Left kidney (tissue), 2 donors: ENCODE measurements around the gene LHFPL4. TPM values are rescaled to one million over a fixed set of nuclear protein-coding genes. Genes with fewer than 3 reads are reported as not detected.
"Not testable (repeated sequence)": the region's sequence is repeated elsewhere in the genome, so short reads cannot be mapped to it uniquely, and the experiment has no call there.

Experiments used
- DNase-seq: peaks from one replicate; pipeline ENCODE4 v3.0.0-alpha.2; 2013
- polyA plus RNA-seq: library from polyadenylated mRNA; unstranded; fragments of 120-200 nt; gene quantifications from one replicate; pipeline ENCODE4 v1.2.1, GENCODE V29; 2013; ENCODE audit not compliant: insufficient read length

Gene LHFPL4
- polyA plus RNA-seq, 1 donor = 0.05 TPM

DNA sequence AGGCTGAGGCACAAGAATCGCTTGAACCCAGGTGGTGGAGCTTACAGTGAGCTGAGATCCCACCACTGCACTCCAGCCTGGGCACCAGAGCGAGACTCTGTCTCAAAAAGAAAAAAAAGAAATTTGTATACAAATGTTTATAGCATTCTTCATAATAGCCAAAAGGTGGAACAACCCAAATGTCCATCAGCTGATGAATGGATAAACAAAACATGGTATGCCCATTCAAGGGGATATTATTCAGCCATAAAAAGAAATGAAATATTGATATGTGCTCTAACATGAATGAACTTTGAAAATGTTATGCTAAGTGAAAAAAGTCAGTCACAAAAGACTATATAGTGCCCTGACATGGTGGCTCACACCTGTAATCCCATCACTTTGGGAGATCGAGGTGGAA, 11.4 kb downstream of the LHFPL4 start:
- no peak for DNase-seq

DNA sequence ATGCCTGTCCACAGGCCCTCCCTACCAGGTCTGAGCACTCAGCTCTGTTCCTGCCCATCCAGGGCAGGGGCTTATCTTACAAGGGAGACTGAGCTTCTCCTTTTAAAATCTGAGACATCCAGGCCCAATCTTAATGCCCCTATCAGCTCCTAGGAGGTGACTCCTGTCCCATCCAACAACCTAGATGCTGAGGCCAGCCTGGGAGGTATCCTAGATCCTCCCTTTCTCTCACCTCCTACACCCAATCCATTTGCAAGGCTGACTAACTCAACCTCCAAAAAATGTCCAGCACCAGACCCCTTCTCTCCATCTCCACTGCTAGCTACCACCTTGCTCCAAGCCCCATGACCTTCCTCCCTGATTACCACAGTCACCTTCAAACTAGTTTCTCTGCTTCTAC, 17.4 kb downstream of the LHFPL4 start:
- DNase-seq = no peak

DNA sequence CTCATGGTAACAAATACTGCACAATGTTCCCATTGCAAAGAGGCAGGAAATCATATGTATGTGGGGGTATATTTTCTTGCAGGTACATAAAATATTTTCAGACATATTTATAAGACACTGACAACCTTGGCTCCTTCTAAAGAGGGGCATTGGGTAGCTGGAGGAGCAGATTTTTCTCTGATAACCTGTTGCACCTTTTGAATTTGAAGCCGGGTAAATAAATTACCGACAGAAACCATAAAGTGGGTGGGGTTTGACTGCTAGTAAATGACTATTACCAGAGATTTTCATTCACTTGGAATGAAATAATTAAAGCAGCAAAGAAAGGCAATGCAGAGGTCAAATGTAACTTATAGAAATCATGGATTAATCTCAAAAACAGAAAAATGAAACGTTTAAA, 19.2 kb downstream of the LHFPL4 start:
- DNase-seq = no peak

DNA sequence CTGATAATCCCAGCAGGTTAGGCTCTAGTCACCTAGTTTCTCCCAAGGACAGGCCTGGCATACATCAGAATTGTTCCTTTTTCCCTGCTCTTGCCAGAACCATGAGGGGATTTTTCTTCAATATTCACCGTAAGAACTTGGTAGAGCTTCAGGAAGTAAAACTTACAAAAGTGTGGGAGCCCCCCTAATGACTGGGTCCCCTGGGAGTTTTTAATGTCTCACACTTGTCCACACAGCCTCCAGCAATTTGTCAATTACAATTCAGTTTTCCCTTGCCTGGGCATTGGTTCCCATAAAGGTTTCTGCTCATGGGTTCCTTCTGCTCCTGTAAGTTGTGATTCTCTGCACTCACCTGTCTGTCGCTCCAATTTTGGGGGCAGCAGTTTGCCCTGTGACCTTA, 28.5 kb downstream of the LHFPL4 start:
- no peak for DNase-seq

DNA sequence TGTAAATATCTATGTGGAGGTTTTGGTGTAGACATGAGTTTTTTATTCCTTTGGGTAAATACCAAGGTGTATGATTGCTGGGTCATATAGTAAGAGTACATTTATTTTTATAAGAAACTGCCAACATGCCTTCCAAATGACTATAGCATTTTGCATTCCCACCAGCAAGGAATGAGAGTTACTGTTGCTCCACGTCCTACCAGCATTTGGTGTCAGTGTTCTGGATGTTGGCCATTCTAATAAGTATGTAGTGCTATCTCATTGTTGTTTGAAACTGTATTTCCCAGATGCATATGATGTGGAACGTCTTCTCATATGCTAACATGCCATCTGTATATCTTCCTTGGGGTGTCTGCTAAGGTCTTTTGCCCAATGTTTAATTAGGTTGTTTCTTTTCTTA, 38.7 kb downstream of the LHFPL4 start:
- DNase-seq = no peak

DNA sequence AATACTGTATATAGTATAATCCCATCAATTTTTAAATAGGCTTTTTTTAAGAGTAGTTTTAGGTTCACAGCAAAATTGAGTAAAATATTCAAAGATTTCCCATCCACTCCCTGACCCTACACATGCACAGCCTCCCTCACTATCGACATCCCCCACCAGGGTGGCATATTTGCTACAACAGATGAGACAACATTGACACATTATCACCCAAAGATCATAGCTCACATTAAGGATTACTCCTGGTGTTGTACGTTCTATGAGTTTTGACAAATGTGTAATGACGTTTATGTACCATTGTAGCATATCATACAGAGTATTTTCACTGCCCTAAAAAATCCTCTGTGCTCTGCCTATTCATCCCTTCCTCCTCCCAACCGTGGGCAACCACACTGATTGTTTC, 39.3 kb downstream of the LHFPL4 start:
- DNase-seq = no peak

DNA sequence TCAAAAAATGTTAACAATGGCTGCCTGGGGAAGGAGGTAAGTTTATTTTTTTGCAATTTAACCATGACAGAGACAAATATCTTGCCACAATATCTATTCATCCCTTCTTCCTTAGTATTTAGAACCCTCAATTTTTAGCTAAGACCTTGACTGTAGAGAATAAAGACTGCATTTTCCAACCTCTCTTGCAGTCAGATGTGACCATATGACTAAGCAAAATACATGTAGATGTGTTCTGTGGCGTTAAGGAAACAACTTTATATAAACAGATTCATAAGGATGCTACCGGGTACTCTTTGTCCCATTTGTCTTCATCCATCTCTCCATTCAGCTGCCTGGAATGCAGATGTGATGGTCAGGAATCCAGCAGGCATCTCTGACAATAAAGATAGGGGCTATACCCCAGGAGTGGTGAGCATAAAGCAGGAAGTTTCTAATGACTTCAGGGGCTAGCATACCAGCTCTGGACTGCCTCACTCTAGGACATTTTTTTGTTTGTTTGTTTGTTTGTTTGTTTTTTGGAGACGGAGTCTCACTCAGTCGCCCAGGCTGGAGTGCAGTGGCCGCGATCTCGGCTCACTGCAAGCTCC, 41.1 kb downstream of the LHFPL4 start:
- DNase-seq = no peak

DNA sequence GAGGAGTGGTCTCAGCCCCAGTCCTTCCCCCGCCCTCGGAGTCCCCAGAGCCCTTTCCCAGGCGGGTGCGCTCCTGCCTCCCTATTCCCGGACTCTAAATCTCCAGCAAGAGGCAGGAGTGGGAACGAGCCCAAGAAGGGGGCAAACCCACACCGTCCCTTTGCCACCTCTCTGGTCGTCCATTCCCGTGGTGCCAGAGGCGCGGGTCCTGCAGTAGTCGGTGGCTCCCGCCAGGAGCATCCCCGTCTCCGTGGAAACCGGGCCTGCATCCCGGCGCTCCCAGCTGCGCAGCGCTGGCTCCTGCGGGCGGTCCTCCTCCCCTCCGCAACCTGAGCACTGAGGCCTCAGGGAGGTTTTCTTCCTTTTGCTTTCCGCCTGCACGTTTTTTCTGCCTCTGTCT, 44.8 kb downstream of the LHFPL4 start:
- DNase-seq = no peak

DNA sequence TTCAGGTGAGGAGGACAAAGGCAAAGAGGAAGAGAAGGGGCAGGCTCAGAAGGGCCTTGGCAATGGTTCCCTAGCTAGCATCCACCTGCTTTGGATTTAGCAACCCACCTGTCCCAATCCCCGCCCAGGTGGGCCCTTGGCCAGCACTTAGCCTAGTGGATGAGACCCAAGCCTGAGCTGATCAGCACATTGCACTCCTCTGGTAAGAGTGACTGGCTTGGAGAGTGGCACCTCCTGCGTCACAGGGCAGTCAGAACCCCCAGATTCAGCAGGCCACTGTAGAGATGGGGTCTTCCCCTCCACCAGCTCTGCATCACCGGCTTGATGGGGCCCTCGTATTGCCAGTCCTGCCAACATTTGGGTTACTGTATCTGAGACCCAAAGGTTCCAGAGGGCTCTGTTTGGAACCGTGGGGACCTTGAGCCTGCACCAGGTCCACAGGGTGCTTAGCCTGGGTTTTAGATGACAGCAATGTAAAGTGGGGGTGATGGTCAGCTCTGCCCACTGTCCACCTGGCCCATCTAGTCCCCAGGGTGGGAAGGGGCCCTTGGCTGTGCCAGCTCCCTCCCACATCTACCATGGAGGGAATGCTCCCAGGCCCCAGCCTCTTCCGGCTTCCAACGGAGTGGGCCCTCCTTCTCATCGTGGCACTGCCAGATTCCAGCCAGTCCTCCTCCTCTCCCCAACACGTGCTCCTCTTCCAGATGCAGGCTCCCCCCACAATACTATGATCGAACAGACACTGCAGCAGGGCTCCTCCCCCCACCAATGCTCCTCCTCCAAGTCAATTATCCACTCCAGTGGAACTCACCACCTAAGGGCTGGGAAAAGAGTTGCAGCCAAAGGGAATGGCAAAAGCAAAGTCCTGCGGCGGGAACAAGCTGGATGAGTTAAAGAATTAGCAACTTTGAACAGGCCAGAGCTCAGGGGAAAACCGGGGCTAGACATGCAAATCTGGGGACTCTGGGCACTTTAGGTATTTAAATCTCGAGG, 45.7 kb downstream of the LHFPL4 start:
- no peak for DNase-seq

DNA sequence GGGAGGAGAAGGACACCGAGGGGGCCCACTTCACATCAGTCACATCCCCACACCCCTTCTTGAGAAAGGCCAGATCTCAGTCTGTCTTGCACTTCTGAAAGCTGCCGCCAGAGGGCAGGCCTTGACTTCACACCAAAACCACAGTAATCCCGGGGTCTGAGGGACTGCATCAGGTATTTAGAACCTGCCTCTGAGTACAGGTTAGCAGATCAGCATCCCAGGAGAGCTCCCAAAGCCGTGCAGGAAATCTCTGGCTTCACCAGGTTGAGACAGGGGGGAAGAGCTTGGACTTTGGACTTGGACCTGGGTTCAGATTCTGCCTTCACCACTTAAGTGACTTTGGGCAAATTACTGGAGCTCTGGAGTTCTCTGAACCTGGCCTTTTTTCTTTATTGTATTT, 50.3 kb downstream of the LHFPL4 start:
- peak; percentile 71 for DNase-seq

DNA sequence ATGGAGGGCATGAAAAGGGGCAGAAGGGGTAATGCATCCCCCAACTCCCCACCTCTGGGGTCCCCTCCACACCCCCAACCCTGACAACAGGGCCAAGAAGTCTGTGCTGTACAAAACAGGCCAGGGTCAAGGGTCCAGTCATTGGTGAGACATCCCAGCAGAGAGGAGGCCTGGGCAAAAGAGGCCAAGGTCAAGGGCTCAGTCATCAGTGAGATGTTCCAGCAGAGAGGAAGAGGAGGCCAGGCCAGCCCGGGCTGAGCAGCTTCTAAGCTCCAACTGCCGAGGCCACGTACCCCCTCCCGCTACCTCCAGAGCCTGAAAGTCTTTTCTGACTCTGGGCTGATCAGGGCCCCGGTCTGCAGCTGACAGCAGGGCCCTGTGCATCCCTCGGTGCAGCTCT, 52.4 kb downstream of the LHFPL4 start:
- DNase-seq = no peak

DNA sequence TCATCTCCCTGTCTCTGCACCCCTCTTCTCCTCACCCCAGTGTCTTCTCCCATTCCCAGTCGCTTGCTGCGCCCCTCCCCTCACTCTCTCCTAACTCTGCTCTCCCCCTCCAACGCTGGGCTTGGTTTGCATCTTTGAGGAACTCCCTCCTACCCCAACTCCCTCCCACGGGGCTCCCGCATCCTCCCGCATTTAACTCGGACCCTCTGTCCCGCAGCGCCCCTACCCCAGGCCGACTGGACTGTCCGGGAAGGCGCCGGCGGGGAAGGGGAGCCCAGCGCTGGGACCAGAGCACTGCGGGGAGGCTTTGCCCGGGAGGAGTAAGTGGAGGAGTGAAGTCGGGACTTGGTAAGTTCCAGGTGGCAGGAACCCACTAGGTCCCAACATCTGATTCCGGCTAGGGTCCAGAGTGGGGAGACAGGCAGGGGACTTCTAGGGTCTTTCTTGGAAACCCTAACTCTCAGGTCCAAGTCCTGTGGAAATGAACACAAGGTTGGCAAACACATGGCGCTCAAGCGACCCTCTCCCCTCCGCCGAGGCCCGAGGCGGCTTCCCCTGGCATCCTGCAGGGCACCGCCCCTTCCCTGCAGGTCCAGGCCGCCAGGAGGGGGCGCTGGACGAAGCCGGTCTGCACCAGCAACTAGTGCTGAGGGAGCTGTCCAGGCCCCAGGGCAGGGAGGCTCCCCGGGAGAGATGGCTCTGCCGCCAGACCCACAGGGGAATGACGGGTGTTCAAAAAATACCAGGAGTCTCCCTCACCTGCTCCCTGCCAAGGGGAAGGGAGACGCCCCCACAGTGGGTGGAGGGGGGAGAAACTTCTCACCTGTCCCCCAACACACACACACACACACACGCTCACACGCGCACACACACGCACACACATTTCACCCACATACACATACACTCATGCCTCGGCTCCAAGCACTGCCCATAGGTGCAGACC, 53.2 kb downstream of the LHFPL4 start:
- peak; percentile 49 for DNase-seq

DNA sequence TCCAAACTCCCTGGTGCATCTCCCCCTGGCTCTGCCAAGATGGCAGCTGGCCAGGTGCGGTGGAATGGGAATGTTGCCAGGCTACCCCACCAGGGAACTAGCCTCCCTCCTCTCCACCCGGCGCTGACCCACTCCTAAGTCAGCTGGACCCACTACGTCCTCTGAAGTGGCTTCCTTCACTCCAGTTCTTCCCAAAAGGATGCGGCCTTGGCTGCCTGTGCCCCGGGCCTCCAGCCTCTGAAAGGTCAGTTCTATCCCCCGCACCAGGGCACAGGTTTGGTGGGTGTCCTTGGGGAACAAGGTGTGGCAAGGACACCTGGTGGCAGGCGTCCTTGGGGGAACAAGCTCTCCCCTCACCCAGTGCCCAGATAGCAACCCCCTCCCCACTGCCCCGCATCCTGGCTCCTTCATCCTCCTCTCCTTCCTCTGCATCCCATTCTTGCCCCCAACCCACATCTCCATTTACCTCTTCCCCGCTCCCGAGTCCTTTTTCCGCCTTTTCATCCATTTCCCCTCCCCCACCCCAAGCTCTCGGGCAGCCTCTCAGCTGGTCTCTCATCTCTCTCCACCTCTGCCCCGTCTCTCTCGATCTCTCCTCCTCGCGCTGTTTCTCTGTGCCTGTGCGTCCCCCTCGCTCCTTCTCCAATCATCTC, 54.0 kb downstream of the LHFPL4 start:
- no peak for DNase-seq

DNA sequence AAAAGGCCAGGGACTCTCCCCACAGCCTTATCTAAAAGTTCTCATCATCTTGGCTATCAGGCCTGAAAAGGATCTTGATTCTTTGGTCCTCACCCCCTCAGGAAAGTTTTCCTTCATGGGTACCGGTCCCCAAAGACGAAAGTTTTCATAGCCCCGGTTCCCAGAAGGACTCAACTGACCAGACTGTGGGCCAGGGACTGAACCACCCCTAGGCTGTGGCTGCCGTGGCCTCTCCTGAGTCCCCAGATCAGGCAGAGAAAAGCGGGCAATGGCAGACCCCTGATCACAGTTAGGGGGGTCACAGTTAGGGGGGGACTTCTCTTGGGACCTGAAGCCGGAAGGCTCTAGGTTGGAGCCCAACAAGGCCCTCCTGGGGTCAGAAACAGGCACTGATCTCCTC, 54.8 kb downstream of the LHFPL4 start:
- DNase-seq = no peak

DNA sequence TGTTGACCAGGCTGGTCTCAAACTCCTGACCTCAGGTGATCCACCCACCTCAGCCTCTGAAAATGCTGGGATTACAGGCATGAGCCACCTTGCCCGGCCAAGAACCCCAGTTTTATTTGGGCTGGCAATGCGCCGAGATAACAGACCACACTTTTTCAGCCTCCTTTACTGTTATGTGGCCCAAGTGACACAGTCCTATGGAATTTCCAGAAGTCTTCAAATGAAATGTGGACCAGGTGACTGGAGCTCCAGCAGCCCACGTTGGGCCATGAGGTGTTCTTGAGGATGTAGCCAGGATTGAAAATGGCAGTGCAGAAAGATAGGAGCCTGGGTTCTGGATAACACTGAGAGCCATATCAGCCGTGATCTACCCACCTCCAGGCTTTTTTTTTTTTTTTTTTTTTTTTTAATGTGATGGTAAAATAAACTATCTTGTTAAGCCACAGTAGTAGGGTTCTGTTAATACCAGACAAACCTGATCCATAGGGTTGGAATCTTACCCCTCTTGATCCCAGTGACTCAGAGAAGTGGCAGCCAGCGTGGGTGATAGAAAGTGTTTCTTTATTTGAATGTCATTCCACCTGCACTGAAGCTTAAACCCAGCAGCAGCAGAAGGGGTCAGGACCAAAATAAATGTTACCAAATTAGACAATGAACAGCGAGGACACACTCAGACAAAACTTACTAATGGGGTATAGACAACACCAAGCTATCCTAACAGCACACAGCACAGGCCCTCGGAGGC, 55.6 kb downstream of the LHFPL4 start:
- no peak for DNase-seq

DNA sequence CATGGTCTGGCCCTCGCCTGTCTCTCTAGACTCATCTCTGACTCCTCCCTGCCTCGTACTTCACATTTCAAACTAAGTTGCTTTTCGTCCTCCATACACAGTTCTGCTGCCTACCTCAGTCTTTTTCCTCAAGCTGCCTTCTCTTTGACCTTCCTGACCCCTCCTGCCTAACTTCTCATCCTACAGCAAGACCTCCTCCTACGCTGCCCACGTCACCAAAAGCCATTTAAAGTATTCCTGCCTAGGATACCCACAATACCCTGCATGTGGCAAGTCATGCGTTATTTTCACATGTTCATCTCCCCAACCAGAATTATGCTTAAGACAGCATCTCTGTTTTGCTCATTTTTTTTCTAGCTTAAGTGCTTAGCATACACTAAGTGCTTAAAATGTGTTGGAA, 56.7 kb downstream of the LHFPL4 start:
- DNase-seq = no peak

DNA sequence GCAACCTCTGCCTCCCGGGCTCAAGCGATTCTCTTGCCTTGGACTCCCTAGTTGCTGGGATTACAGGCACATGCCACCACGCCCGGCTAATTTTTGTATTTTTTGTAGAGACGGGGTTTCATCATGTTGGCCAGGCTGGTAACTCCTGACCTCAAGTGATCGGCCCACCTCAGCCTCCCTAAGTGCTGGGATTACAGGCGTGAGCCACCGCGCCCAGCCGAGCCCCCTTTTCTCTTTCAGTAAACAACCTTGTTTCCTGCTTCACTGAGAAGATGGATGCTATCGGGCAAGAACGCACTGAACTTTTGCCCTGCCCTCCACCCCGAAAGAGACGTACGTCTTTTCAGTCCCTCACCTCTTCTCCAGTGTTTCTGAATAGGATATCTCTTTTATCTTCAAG, 59.6 kb downstream of the LHFPL4 start:
- not testable (repeated sequence) for DNase-seq

DNA sequence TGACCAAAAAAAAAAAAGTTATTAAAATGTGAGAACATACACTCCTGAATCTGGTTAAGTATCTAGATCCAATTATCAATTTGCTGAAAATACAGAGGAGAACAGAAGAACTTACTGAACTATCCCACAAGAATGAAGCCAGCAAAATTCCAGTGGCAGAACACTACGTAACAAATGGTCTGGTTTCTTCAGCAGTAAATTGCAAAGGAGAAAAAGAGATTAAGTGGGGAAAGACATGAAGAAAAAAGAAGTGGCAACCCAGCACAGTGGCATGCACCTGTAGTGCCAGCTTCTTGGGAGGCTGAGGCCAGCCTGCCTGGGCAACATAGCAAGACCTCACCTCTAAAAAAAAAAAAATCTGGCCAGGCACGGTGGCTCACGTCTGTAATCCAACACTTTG, 62.1 kb downstream of the LHFPL4 start:
- no peak for DNase-seq

DNA sequence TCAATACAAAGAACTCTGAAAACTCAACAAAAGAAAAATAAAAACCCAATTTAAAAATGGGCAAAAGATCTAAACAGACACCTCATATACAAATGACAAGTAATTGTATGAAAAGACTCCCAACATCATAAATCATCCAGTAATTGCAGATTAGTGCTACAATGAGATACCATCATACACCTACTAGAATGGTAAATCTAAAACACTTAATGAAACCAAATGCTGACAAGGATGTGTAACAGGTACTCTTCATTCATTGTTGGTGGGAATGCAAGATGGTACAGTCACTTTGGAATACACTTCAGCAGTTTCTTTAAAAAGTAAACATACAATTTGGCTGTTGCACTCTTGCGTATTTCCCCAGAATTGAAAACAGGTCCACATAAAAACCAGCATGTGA, 68.4 kb downstream of the LHFPL4 start:
- DNase-seq = no peak

DNA sequence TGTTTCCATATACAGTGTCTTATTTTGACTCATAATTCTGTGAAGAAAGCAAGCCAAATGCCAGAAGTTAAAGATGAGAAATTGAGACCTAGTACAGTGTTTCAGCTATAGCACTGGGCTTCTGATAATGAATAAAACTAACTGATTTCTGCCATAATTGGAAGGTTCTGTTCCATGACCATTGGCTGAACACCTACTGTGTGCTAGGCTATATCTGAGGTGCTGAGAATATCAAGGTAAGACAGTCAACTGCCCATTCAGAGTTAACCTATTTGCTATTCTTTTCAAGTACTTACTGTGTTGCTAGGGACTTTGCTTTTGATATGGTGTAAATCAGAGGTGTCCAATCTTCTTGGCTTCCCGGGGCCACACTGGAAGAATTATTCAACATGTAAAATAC, 73.4 kb downstream of the LHFPL4 start:
- no peak for DNase-seq

DNA sequence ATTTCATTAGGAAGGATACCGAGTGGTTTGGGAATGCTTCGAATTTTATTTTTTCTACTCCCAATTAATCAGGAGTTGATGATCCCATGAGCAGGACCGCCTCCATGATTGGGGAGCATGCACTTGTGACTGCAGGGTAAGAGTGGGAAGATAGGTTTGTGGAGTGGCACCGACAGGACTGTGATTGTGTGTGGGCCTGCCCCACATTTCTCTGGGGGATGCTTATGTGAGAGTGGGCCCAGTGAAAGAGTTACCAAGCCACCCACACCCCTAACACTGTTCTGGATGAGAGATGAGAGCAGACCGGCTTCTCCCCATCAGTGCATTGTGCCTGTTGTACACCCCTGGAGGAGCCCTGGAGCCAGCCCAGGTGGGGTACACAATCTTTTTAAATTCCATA, 76.7 kb downstream of the LHFPL4 start:
- peak; percentile 13 for DNase-seq
